Measurements from ENCODE around the gene MAPKAPK3.

DNA sequence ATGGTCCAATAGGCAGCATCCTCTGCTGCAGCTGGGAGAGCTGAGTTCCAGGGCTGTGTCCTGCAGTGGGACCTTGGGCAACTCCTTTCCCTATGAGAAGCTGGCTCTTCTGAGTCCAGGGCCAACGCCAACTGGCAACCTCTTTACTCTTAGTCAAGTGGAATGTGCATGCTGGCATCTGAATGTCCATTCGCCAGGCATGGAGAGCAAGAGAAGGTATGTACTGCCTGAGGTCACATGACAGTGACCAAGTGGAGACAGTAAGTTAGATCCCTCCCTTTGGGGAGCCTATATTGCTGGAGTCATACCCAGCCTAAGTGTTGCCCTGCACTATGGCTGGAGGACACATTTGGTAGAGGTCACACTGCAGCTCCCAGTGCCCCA, 35.5 kb upstream of the MAPKAPK3 start:
- TF ChIP-seq, protein P1, sequence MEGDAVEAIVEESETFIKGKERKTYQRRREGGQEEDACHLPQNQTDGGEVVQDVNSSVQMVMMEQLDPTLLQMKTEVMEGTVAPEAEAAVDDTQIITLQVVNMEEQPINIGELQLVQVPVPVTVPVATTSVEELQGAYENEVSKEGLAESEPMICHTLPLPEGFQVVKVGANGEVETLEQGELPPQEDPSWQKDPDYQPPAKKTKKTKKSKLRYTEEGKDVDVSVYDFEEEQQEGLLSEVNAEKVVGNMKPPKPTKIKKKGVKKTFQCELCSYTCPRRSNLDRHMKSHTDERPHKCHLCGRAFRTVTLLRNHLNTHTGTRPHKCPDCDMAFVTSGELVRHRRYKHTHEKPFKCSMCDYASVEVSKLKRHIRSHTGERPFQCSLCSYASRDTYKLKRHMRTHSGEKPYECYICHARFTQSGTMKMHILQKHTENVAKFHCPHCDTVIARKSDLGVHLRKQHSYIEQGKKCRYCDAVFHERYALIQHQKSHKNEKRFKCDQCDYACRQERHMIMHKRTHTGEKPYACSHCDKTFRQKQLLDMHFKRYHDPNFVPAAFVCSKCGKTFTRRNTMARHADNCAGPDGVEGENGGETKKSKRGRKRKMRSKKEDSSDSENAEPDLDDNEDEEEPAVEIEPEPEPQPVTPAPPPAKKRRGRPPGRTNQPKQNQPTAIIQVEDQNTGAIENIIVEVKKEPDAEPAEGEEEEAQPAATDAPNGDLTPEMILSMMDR (IDR thresholded peaks at IDR 0.05; ENCODE audit: poor library complexity) = no peak
- no peak for TF ChIP-seq EZH2 (IDR thresholded peaks at IDR 0.05; ENCODE audit: borderline replicate concordance)

All from hepatocyte (in vitro differentiated cells).